Measurements from ENCODE around the gene RASGRP1.

The RASGRP1 gene

DNA sequence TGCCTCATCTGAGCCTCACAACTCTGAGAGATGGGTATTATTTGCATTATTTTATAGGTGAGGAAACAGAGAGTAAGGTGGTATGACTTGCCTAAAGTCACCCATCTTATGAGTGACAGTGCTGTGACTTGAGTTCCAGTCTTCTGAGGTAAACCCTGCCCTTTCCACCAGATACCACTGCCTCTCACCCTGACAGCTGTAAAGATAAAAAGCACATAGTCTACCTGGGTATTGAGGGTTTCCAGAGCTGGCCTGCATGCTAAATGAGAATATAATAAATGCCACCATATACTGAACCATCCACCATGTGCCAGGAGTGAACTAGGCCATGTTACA lies 25.6 kb downstream of the RASGRP1 start:
- H3K4me3 ChIP-seq = no peak overlapping the region
- H3K27ac ChIP-seq = no peak overlapping the region
- TF ChIP-seq, protein P1, sequence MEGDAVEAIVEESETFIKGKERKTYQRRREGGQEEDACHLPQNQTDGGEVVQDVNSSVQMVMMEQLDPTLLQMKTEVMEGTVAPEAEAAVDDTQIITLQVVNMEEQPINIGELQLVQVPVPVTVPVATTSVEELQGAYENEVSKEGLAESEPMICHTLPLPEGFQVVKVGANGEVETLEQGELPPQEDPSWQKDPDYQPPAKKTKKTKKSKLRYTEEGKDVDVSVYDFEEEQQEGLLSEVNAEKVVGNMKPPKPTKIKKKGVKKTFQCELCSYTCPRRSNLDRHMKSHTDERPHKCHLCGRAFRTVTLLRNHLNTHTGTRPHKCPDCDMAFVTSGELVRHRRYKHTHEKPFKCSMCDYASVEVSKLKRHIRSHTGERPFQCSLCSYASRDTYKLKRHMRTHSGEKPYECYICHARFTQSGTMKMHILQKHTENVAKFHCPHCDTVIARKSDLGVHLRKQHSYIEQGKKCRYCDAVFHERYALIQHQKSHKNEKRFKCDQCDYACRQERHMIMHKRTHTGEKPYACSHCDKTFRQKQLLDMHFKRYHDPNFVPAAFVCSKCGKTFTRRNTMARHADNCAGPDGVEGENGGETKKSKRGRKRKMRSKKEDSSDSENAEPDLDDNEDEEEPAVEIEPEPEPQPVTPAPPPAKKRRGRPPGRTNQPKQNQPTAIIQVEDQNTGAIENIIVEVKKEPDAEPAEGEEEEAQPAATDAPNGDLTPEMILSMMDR (IDR thresholded peaks at IDR 0.05) = no peak
- no peak for DNase-seq (ENCODE audit: low spot score)

DNA sequence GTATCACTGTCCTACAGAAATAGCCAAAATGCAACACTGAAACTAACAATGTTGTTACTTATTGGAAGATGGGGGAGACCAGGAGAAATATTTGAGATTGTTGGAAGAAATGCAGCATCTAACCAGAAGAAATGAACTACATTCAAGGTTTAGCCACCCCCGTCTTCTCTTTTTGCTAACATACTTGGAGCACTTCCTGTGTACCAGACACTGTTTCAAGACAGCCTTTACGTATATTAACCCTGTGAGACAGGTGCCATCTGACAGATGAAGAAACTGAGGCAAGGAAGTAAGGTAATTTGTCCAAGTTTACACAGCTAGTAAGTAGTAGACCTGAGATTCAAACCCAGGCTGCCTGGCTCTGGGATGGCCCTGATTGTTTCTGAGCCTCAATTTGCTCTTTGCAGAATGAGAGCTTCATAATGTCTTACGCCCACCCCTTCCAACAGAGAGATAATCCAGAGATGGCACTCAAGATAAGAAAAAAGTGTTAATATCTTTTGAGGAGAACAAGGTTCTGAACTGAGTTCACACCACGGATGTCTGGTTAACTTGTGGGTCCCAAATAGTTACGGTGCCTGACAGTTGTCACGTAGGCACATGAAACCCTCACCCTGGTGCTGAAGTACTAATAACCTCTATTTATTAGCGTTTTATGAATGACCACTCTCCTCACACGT lies 26.1 kb downstream of the RASGRP1 start:
- H3K4me3 ChIP-seq = no peak overlapping the region
- TF ChIP-seq, protein P1 (IDR thresholded peaks at IDR 0.05) = no peak
- no peak overlapping the region for H3K27ac ChIP-seq
- DNase-seq (ENCODE audit: low spot score) = no peak

DNA sequence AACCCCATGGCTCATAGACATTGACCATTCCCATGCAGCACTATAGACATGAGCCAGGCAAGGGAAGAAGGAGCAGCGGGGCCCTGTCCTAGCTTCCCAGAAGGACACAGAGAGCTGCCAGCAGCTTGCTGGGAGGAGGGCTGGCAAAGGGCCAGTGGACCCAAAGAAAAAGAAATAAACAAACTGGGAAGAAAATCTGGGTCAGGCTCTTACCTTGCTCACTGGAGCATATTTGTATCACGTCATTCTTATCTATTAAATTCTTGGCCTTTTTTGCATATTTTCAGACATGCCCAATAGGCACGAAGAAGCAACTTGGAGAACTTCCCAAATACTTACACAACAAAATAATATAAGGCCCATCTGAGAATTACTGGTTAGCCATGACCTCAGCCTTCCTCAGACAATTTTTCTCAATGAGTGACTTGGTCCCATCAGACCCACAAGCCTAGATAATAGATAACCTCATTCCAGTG lies 28.4 kb downstream of the RASGRP1 start:
- DNase-seq (ENCODE audit: low spot score) = no peak
- TF ChIP-seq, protein P1 (IDR thresholded peaks at IDR 0.05) = no peak
- no peak overlapping the region for H3K4me3 ChIP-seq
- peak overlapping the region in 1 of 2 donors; percentile 22 for H3K27ac ChIP-seq

DNA sequence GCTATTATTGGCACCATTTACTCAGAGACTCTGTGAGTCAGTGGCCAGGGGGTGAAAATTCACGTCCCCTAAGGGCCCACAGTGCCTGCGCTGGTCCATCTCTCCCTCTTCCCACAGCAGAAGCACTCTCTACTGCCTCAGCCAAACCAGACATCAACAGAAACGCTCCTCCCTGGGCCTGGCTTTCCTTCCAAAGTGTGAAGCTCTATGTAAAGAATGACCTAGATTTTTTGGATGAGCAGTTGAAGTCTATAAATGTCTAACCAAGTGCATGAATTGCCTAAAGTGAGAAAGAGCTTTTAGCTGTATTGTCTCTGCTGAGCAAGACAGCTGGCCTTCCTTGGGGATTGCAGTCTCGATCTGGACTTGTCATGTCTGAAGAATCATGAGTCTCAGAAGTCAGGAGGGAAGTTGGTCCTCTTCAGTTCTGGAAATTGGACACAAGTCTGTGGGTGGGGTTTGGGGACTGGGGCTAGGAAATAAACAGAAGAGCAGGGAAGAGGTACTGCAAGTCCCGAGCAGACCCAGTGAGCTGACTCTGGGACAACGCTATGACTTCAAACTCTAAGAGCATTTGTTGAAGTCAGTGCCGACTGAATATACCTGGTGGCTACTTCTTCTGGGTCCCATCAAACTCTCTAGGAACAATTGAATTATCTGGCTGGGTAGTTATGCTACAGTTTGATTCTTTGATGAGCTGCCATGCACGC lies 29.0 kb downstream of the RASGRP1 start:
- no peak overlapping the region for H3K4me3 ChIP-seq
- TF ChIP-seq, protein P1 (IDR thresholded peaks at IDR 0.05) = no peak
- peak overlapping the region in 1 of 2 donors; percentile 22 for H3K27ac ChIP-seq
- no peak for DNase-seq (ENCODE audit: low spot score)

DNA sequence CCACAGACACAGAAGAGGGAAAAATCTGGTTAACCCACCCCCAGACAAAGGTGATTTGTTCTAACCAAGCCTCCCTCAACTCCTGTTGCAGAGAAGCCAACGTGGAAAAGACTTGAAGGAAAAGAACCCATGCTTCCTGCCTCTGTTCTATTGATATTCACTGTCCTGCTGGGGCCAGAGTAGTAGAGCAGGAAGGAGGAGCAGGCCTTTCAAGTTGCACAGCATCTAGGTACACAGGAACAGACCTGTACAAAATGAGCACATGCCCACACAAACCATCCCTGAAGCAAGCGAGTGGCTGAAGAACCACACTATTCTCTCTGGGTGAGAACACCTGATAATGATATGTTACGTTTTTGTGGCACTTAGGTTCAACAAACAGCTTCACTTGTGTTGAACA lies 29.9 kb downstream of the RASGRP1 start:
- no peak for DNase-seq (ENCODE audit: low spot score)
- TF ChIP-seq, protein P1 (IDR thresholded peaks at IDR 0.05) = no peak
- H3K4me3 ChIP-seq = no peak overlapping the region
- no peak overlapping the region for H3K27ac ChIP-seq

DNA sequence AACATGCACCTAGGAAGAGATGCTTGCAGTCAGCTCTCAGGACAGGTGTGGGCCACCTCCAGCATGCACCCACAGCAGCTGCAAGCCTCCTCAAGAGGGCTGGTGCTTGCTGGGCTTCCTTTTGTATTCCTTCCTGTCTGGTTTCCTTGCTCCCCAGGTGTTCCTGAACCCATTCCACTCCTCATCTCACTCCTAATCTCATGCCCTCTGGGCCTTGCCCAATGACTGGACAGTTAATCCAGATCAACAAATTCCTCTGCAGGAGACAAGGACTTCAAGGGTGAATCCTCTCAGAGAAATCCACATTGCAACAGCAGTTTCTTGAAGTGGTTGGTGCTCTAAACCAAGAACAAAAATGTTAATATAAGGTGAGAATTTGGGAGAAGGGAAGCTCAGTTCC lies 30.7 kb downstream of the RASGRP1 start:
- no peak overlapping the region for H3K27ac ChIP-seq
- H3K4me3 ChIP-seq = no peak overlapping the region
- TF ChIP-seq, protein P1 (IDR thresholded peaks at IDR 0.05) = no peak
- DNase-seq (ENCODE audit: low spot score) = no peak

DNA sequence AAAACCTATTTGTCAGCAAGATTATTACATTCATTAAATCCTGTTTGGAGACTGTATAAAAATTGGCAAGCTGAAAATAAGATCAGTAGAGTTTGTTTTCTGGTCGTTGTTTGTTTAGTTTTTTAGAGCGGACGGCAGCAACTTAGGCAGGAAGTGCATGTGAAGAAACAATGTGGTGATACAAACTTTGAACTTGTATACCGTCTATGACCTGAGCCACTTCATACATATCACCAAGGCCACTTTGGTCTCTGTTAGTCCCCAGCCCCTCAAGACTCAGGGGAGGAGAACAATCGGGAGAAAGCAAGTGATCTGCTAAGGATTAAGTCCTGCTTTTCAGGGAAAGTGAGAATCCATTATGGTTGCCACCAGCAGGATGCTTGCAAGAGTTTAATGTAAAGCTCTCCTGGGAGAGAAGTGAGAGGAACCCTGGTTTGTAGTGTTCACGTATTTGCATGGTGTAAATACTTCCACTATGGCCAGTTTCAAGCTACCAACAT lies 31.1 kb downstream of the RASGRP1 start:
- H3K4me3 ChIP-seq = no peak overlapping the region
- DNase-seq (ENCODE audit: low spot score) = no peak
- H3K27ac ChIP-seq = no peak overlapping the region
- TF ChIP-seq, protein P1 (IDR thresholded peaks at IDR 0.05) = no peak

Measured in coronary artery (tissue), 2 donors.